Kidney capillary endothelial cell (primary cell): ENCODE data around the gene CES1.
"Not testable (repeated sequence)": the region's sequence is repeated elsewhere in the genome, so short reads cannot be mapped to it uniquely, and the experiment has no call there.

Experiments used
- DNase-seq: peaks from one replicate; pipeline ENCODE4 v3.0.0-alpha.2; 2018; ENCODE audit warnings: low spot score

CES1 gene

GRCh38 chr16:55790240-55790639 is 42.7 kb downstream of the CES1 start:
- not testable (repeated sequence) for DNase-seq

- DNase-seq: not testable (repeated sequence)
These were observed 50.2 kb downstream of the CES1 start for GRCh38 chr16:55782793-55783091.

DNA sequence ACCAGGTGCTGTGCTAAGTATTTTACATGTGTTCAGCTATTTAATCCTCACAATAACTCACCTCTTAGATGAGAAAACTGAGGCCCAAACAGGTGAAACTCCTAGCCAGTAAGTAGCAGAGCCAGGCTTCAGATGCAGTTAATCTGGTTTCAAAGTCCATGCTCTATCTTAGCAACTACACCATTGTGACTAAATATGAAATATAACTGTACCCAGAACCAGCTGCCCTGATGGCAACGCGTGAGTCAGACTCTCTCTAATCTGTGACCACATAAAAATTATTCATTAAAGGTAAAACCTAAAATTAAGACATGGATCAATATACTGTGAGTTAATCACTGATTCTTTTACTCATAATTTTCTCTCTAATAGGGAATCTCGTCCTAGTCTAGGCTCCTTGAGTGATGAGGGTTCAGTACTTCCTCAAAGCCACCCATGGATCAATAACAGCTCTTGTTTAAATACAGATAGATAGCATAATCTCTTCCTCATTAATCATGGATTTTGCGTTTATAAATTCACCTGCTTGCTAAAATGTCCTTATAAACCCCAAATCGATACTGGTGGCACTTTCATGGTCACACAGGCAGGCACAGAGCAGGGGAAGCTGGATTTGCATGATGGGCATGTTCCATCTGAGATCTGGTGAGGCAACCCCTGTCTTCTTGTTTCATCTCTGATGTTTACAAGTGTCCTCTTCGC is 50.7 kb downstream of the CES1 start:
- not testable (repeated sequence) for DNase-seq

DNA sequence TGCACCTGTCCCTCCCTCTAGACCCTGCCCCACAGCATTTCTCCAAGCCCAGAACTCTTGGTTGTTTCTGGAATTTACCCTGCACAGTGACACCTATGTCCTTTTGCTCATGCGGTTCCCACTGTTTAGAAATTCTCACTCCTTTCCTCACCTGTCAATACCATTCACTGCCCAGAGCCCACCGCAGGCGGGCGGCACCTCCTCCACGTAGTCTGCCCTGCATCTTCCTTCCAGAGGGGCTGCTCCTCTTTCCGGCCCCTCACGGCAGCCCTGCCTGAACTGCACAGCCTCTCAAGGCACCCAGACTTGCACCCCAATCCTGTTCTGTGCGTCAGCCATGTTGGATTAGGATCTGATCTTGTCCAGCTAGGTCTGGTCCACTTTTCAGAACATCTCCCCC is 51.4 kb downstream of the CES1 start:
- not testable (repeated sequence) for DNase-seq

DNA sequence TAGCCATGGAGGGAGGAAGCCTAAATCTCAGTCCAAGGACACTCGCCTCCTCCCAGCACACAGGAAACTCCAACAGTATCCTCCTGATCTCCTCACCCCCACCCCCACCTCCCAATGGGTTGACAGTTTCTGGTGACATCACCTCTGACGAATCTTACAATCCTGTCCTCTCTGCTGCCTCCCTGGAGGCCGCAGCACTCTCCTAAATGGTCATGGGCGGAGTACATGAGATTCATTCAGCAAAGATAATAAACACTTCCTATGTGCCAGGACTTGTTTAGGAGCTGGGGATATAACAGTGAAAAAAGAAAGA is 52.8 kb downstream of the CES1 start:
- not testable (repeated sequence) for DNase-seq

- no peak for DNase-seq
These were observed 53.3 kb downstream of the CES1 start for GRCh38 chr16:55779402-55780094.

- no peak for DNase-seq
These were observed 54.1 kb downstream of the CES1 start for GRCh38 chr16:55778757-55779156.

- no peak for DNase-seq
These were observed 57.0 kb downstream of the CES1 start for GRCh38 chr16:55775857-55776256.

- DNase-seq: no peak
These were observed 58.9 kb downstream of the CES1 start for GRCh38 chr16:55773859-55774549.

DNA sequence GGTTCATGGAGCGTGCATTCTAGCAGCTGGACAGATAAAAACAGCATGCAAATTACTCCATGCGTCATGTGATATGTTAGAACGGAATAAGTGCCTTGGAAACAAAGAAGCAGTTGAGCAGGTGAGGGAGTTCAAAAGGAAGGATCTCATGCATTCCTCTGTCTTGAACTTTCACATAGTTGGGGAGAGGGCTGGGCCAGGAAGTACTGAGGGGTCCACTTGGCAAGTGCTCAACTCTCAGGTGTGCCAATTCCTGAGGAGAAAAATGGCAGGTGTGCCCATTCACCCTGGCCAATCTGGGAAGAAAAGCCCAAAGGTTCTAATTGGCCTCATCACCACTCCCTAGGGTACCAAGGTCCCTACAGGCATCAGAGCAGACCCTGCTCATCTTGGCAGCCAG is 67.7 kb downstream of the CES1 start:
- DNase-seq: no peak

- DNase-seq: no peak
These were observed 72.4 kb downstream of the CES1 start for GRCh38 chr16:55760310-55761001.

- not testable (repeated sequence) for DNase-seq
These were observed 73.0 kb downstream of the CES1 start for GRCh38 chr16:55759965-55760309.

DNA sequence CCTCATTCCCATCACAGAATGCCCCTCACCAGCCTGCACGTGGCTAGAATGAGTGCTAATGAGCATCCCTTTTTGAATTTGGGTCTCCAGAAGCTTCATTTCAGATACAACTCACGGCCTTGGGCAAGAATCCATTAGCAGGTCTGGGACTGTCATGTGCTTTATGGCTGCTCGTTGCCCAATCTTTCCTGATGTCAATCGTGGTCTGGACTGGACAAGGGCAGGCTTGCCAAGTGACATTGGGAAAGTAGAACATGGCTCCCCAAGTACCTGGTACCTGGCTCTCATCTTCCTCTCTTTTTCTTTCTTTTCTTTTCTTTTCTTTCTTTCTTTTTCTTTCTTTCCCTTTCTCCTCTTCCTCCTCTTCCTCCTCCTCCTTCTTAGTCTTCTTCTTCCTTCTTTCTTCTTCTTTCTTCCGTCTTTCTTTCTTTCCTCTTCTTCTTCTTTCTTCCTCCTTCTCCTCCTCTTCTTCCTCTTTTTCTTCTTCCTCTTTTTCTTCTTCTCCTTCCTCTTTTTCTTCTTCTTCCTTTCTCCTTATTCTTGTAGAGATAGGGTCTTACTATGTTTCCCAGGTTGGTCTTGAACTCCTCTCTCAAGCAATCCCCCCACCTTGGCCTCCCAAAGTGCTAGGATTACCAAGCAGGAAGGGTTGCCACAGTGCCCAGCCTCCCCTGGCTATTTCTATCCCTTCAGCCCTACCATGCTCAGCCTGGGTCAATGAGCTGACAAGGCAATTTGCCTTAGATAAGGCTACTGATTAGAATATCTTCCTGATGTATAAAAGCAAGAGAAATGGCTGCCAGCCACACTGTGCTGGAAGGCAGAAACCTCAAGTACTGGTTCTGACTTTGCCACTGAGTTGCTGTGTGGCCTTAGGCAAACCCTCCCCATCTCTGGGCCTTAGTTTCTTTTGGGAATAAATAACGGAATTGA is 75.0 kb downstream of the CES1 start:
- DNase-seq: not testable (repeated sequence)

- DNase-seq: no peak
These were observed 75.9 kb downstream of the CES1 start for GRCh38 chr16:55756963-55757362.

- no peak for DNase-seq
These were observed 78.8 kb downstream of the CES1 start for GRCh38 chr16:55754056-55754455.

GRCh38 chr16:55753145-55753631 is 79.7 kb downstream of the CES1 start:
- not testable (repeated sequence) for DNase-seq
